ENCODE results near the gene TFIP11. TPM values are rescaled to one million over a fixed set of nuclear protein-coding genes. Genes with fewer than 3 reads are reported as not detected.

TFIP11 gene
- total and polyA plus RNA-seq, 2 of the 13 experiments (the other 11 are each of a cell fraction or from before 2014, with no cell fraction given) = 15.4 to 22.8 TPM

GRCh38 chr22:26477341-26477731 lies 34.9 kb downstream of the TFIP11 start:
- 43% methylated on average over 4 of the region's 4 CpGs for WGBS (ENCODE audit: low lambda C conversion rate)
- intact Hi-C loops (cut with micrococcal nuclease; ENCODE audit: unreplicated experiment) = loop anchor here (5.0 kb wide), 1 partner anchor 35 kb away; the partner anchor contains the start of gene TFIP11
- no peak for FAIRE-seq
- H3K4me3 ChIP-seq (replicated peaks in 1 of 3; ENCODE audit: insufficient read depth in 1 of 3, low read depth in 2 of 3, low read length in 3 of 3) = no peak overlapping the region; a peak in 1 of 6 replicates
- peaks cover 70% of the 10 kb centered on the region for H3K79me2 ChIP-seq (ENCODE audit: insufficient read depth, low read length)
- in situ Hi-C loops (cut with HindIII; ENCODE audit: extremely low pct_ligation_motif_present, low pct_unique_long_range_greater_than_20kb) = no loop called here
- CTCF ChIA-PET (ENCODE audit: low intra/inter-chr PET ratio, low total read pairs) = no interaction called here
- H4K20me1 ChIP-seq (ENCODE audit: insufficient read depth, low read length) = no peaks in the 10 kb centered on the region
- H3K27me3 ChIP-seq (ENCODE audit: control insufficient read depth in 1 of 2, insufficient read depth in 2 of 2, low read length in 2 of 2) = no peaks in the 10 kb centered on the region
- peak overlapping the region; percentile 26; the same call in 1 of the 2 replicates for H3K4me2 ChIP-seq (ENCODE audit: low read depth, low read length)
- POLR2A ChIA-PET = no interaction called here
- peak overlapping the region; percentile 8 for H3K27ac ChIP-seq (ENCODE audit: extremely low read length, insufficient read depth, low read length)
- ATAC-seq = no peak
- H3K36me3 ChIP-seq (replicated peaks in 1 of 2; ENCODE audit: control insufficient read depth in 1 of 2, insufficient read depth in 2 of 2, low read length in 2 of 2) = peaks cover 0 to 40% of the 10 kb centered on the region in 2 experiments; a peak in 4 of 5 replicates
- H3K9me3 ChIP-seq (ENCODE audit: low read length) = no peaks in the 10 kb centered on the region
- no peak overlapping the region for H2AFZ ChIP-seq (ENCODE audit: low read length)
- H3K9ac ChIP-seq (ENCODE audit: insufficient read depth, low read depth, low read length) = no peak overlapping the region; the same call in 1 of the 2 replicates
- peaks cover 56% of the 10 kb centered on the region for H3K4me1 ChIP-seq (ENCODE audit: insufficient read depth, low read length)
- DNase-seq (ENCODE audit: low spot score) = no peak
- TF ChIP-seq ZBTB38 (CRISPR knock-in tag; IDR thresholded peaks at IDR 0.05) (no peak), CBFB (CRISPR knock-in tag; IDR thresholded peaks at IDR 0.05) (no peak), ZFP36 (IDR thresholded peaks at IDR 0.05; ENCODE audit: borderline replicate concordance, low read depth, low read length, partially characterized antibody) (no peak), ZNF552 (CRISPR knock-in tag; IDR thresholded peaks at IDR 0.05; ENCODE audit: borderline replicate concordance) (no peak), ZNF878 (CRISPR knock-in tag; IDR thresholded peaks at IDR 0.05) (no peak)
- no TSS peak for BruUV-seq (replicated peaks)

- Histone ChIP-seq H3K4me1 (ENCODE audit: insufficient read depth, low read length) (peaks cover 51% of the 10 kb centered on the region), H3K36me3 (replicated peaks in 1 of 2; ENCODE audit: control insufficient read depth in 1 of 2, insufficient read depth in 2 of 2, low read length in 2 of 2) (peaks cover 1 to 45% of the 10 kb centered on the region in 2 experiments; a peak in 4 of 5 replicates), H3K9me3 (ENCODE audit: low read length) (no peaks in the 10 kb centered on the region), H3K79me2 (ENCODE audit: insufficient read depth, low read length) (peaks cover 65% of the 10 kb centered on the region), H2AFZ (ENCODE audit: low read length) (no peak overlapping the region), H3K9ac (ENCODE audit: insufficient read depth, low read depth, low read length) (no peak overlapping the region; the same call in 1 of the 2 replicates), H3K4me3 (replicated peaks in 1 of 3; ENCODE audit: insufficient read depth in 1 of 3, low read depth in 2 of 3, low read length in 3 of 3) (no peak overlapping the region; a peak in 1 of 6 replicates), H4K20me1 (ENCODE audit: insufficient read depth, low read length) (no peaks in the 10 kb centered on the region), H3K27ac (ENCODE audit: extremely low read length, insufficient read depth, low read length) (peak overlapping the region; percentile 8), H3K4me2 (ENCODE audit: low read depth, low read length) (peak overlapping the region; percentile 26; the same call in 1 of the 2 replicates), H3K27me3 (ENCODE audit: control insufficient read depth in 1 of 2, insufficient read depth in 2 of 2, low read length in 2 of 2) (no peaks in the 10 kb centered on the region)
- intact Hi-C loops (cut with micrococcal nuclease; ENCODE audit: unreplicated experiment) (loop anchor here (5.0 kb wide), 1 partner anchor 35 kb away; the partner anchor contains the start of gene TFIP11), in situ Hi-C loops (cut with HindIII; ENCODE audit: extremely low pct_ligation_motif_present, low pct_unique_long_range_greater_than_20kb) (no loop called here)
- BruUV-seq (replicated peaks) = no TSS peak
- POLR2A ChIA-PET = no interaction called here
- FAIRE-seq = peak; percentile 4
- WGBS (ENCODE audit: low lambda C conversion rate) = 88% methylated on average over 4 of the region's 4 CpGs
- DNase-seq (ENCODE audit: low spot score) = peak; percentile 32
- ATAC-seq = no peak
- CTCF ChIA-PET (ENCODE audit: low intra/inter-chr PET ratio, low total read pairs) = no interaction called here
- no peak for TF ChIP-seq YEATS4 (CRISPR knock-in tag; IDR thresholded peaks at IDR 0.05; ENCODE audit: borderline replicate concordance)
- TF ChIP-seq HNRNPK (IDR thresholded peaks at IDR 0.05; ENCODE audit: low read depth, low read length, poor library complexity, severe bottlenecking) = no peak
- TF ChIP-seq NCOA2 (CRISPR knock-in tag; IDR thresholded peaks at IDR 0.05) = no peak
- TF ChIP-seq FIP1L1 (IDR thresholded peaks at IDR 0.05; ENCODE audit: borderline replicate concordance, insufficient read depth, low read depth, low read length) = no peak
- TF ChIP-seq ZNF577 (CRISPR knock-in tag; IDR thresholded peaks at IDR 0.05; ENCODE audit: borderline replicate concordance, low read depth) = no peak
- TF ChIP-seq ZNF660 (CRISPR knock-in tag; IDR thresholded peaks at IDR 0.05; ENCODE audit: borderline replicate concordance, low read depth) = no peak
- TF ChIP-seq MTA3 (CRISPR knock-in tag; IDR thresholded peaks at IDR 0.05) = no peak
- TF ChIP-seq ASH2L (IDR thresholded peaks at IDR 0.05; ENCODE audit: insufficient read length, low read depth, low read length) = no peak
- TF ChIP-seq ZNF800 (CRISPR knock-in tag; IDR thresholded peaks at IDR 0.05) = no peak
Measured at GRCh38 chr22:26476705-26477340, 35.5 kb downstream of the TFIP11 start.

Measured in HepG2 (cell line).